ENCODE results near the gene OTUD3. TPM values are rescaled to one million over a fixed set of nuclear protein-coding genes. Genes with fewer than 3 reads are reported as not detected.

The OTUD3 gene
- total RNA-seq, 1 donor from 2014 or later, result 3.5 TPM

DNA sequence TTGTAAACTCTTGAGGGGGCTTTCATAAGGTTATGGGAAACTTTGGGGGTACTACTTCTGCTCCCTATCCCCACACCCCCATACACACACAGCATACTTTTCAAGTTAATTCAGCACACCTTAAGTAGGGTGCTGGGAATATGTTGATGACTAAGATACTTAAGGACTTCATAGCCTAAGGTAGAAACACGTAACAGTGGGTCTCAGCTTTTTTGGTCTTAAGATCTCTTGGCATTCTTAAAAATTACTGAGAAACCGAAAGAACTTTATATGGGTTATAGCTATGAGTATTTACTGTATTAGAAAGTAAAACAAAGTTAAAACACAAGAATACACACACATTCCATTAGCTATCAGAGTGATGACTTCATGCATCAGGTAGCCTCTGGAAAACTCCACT, 2.1 kb downstream of the OTUD3 start:
- DNase-seq (ENCODE audit: low read depth), result no peak
- TF ChIP-seq CTCF (conservative IDR thresholded peaks at IDR 0.05; ENCODE audit: low read depth, low read length), result no peak
- no peak overlapping the region for H3K4me3 ChIP-seq (ENCODE audit: low read depth, low read length)

- no peak overlapping the region for H3K4me3 ChIP-seq (ENCODE audit: low read depth, low read length)
- no peak for DNase-seq (ENCODE audit: low read depth)
- TF ChIP-seq CTCF (conservative IDR thresholded peaks at IDR 0.05; ENCODE audit: low read depth, low read length), result no peak
Observed at GRCh38 chr1:19885821-19886220, 3.6 kb downstream of the OTUD3 start.

GRCh38 chr1:19888112-19888511, 5.9 kb downstream of the OTUD3 start:
- no peak for DNase-seq (ENCODE audit: low read depth)
- TF ChIP-seq CTCF (conservative IDR thresholded peaks at IDR 0.05; ENCODE audit: low read depth, low read length), result no peak
- H3K4me3 ChIP-seq (ENCODE audit: low read depth, low read length), result no peak overlapping the region

- no peak for TF ChIP-seq CTCF (conservative IDR thresholded peaks at IDR 0.05; ENCODE audit: low read depth, low read length)
- no peak overlapping the region for H3K4me3 ChIP-seq (ENCODE audit: low read depth, low read length)
- no peak for DNase-seq (ENCODE audit: low read depth)
Observed at GRCh38 chr1:19889656-19890055, 7.5 kb downstream of the OTUD3 start.

GRCh38 chr1:19892129-19892528, 9.9 kb downstream of the OTUD3 start:
- DNase-seq (ENCODE audit: low read depth), result no peak
- no peak for TF ChIP-seq CTCF (conservative IDR thresholded peaks at IDR 0.05; ENCODE audit: low read depth, low read length)
- no peak overlapping the region for H3K4me3 ChIP-seq (ENCODE audit: low read depth, low read length)

- no peak overlapping the region for H3K4me3 ChIP-seq (ENCODE audit: low read depth, low read length)
- no peak for DNase-seq (ENCODE audit: low read depth)
- TF ChIP-seq CTCF (conservative IDR thresholded peaks at IDR 0.05; ENCODE audit: low read depth, low read length), result no peak
Observed at GRCh38 chr1:19892628-19893168, 10.5 kb downstream of the OTUD3 start.

DNA sequence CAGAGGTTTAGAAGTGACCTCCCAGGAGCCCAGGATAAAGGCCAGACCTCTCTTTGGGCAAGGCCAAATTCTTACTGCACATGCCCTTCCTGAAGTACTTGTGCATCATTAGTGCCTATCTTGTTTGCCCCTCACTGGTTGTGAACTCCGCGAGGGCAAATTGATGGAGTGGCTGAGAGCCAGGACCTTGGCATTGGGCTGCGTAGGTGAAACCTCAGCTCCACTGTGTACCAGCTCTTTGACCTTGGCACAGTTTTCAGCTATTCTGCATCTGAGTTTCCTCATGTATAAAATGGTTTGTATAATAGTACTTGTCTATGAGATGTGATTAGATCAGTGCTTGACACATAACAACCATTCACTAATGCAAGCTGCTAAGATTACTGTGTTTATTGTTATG, 11.5 kb downstream of the OTUD3 start:
- no peak for DNase-seq (ENCODE audit: low read depth)
- no peak overlapping the region for H3K4me3 ChIP-seq (ENCODE audit: low read depth, low read length)
- no peak for TF ChIP-seq CTCF (conservative IDR thresholded peaks at IDR 0.05; ENCODE audit: low read depth, low read length)

Data from epithelial cell of proximal tubule (primary cell).